GM12878 (cell line): ENCODE data around the gene TMPRSS7. TPM values are rescaled to one million over a fixed set of nuclear protein-coding genes. Genes with fewer than 3 reads are reported as not detected.
"Not testable (repeated sequence)": the region's sequence is repeated elsewhere in the genome, so short reads cannot be mapped to it uniquely, and the experiment has no call there.

Source experiments
- ATAC-seq: fragments of 200-7000 bp; cut with Tn5 transposase; 3 replicates; pipeline ENCODE4 v1.9.1; 2020; ENCODE audit warnings: mild to moderate bottlenecking, moderate library complexity
- BruUV-seq: library from RNA; stranded (reverse); fragments of 400-500 nt; replicated peaks from 2 replicates; lab custom pipeline; 2021; lab: Mats Ljungman, UMichigan
- CTCF ChIA-PET: fragments of 300-600 bp; sonication (Branson Sonifier 250); formaldehyde crosslinking; extraction: SDS; loops from one replicate; lab custom pipeline; 2021; ENCODE audit warnings: inconsistent platforms; lab: Yijun Ruan, JAX
- POLR2A ChIA-PET: fragments of 350-600 bp; formaldehyde crosslinking; extraction: SDS; loops from one replicate; lab custom pipeline; 2021; ENCODE audit warnings: inconsistent platforms; lab: Charles Lee
- RAD21 ChIA-PET: fragments of 300-600 bp; sonication (Branson Sonifier 250); formaldehyde crosslinking; loops from one replicate; lab custom pipeline; 2023; ENCODE audit warnings: antibody characterized with exemption; ENCODE audit not compliant: unreplicated experiment; lab: Charles Lee
- SMC1A ChIA-PET: fragments of 300-600 bp; sonication (Branson Sonifier 250); formaldehyde crosslinking; loops from one replicate; lab custom pipeline; 2023; ENCODE audit not compliant: unreplicated experiment, uncharacterized antibody; lab: Charles Lee
- DNase-seq: peaks from one replicate; pipeline ENCODE4 v3.0.0-alpha.2; 2011; ENCODE audit warnings: low read depth, low spot score
- FAIRE-seq: peaks from 3 replicates; lab custom pipeline; 2011; peaks lifted over from hg19 to GRCh38; lab: Jason Lieb, UNC
- H2AFZ ChIP-seq: 2 replicates; pipeline ENCODE4 v1.6.0; 2011; ENCODE audit warnings: low read depth, low read length, control low read depth; ENCODE audit not compliant: control insufficient read depth
- H3K27ac ChIP-seq: 2 replicates; pipeline ENCODE4 v1.5.1; 2011; ENCODE audit warnings: control low read depth; ENCODE audit not compliant: control insufficient read depth, insufficient read depth
- H3K27me3 ChIP-seq, 2 experiments: replicated peaks in 1 of 2; 2 replicates each; pipeline versions ENCODE4 v1.6.0 to v1.6.1; 2011; ENCODE audit warnings: low read length in 1 of 2; ENCODE audit not compliant: control insufficient read depth in 2 of 2, insufficient read depth in 2 of 2
- H3K36me3 ChIP-seq, 2 experiments: 2 replicates each; pipeline ENCODE4 v1.5.1; 2011; ENCODE audit warnings: low read length in 1 of 2; ENCODE audit not compliant: control insufficient read depth in 2 of 2, insufficient read depth in 2 of 2
- H3K4me1 ChIP-seq: 2 replicates; pipeline ENCODE4 v1.6.1; 2011; ENCODE audit warnings: mild to moderate bottlenecking, low read length, moderate library complexity, mixed read lengths; ENCODE audit not compliant: control insufficient read depth, insufficient read depth
- H3K4me2 ChIP-seq: 2 replicates; pipeline ENCODE4 v1.6.0; 2011; ENCODE audit warnings: control low read depth; ENCODE audit not compliant: control insufficient read depth, insufficient read depth
- H3K4me3 ChIP-seq: fragments of 200-600 bp; sonication (generic); 2 replicates; pipeline ENCODE4 v1.5.1; 2016
- H3K79me2 ChIP-seq: 2 replicates; pipeline ENCODE4 v1.6.0; 2011; ENCODE audit warnings: low read length; ENCODE audit not compliant: control insufficient read depth, insufficient read depth
- H3K9ac ChIP-seq: 2 replicates; pipeline ENCODE4 v1.8.0; 2011; ENCODE audit warnings: low read length, control low read depth, mixed read lengths; ENCODE audit not compliant: control insufficient read depth, insufficient read depth
- H3K9me3 ChIP-seq: replicated peaks from 3 replicates; pipeline ENCODE4 v1.5.1; 2011; ENCODE audit warnings: mild to moderate bottlenecking, low read length; ENCODE audit not compliant: control insufficient read depth, insufficient read depth
- H4K20me1 ChIP-seq: 2 replicates; pipeline ENCODE4 v1.6.0; 2011; ENCODE audit not compliant: control insufficient read depth, insufficient read depth
- EP300 ChIP-seq, 2 experiments: fragments of 150-350 bp in 1 of 2; IDR thresholded peaks; 2 replicates each; pipeline ENCODE4 v1.6.1; 2011 to 2012; ENCODE audit warnings: low read depth in 2 of 2, low read length in 2 of 2, borderline replicate concordance in 1 of 2, improper control_type of control experiment in 1 of 2, inconsistent platforms in 1 of 2; ENCODE audit not compliant: control insufficient read depth in 1 of 2
- EZH2 ChIP-seq: IDR thresholded peaks from 2 replicates; pipeline ENCODE4 v1.6.1; 2012; ENCODE audit warnings: low read depth, mild to moderate bottlenecking, control low read depth, inconsistent platforms, low read length, borderline replicate concordance; ENCODE audit not compliant: control insufficient read depth
- GATAD2B ChIP-seq: fragments of 450-650 bp; conservative IDR thresholded peaks from 2 replicates; pipeline ENCODE4 v1.6.1; 2017; ENCODE audit warnings: low read depth, mild to moderate bottlenecking, moderate library complexity
- KAT2A ChIP-seq: conservative IDR thresholded peaks from 2 replicates; pipeline ENCODE4 v1.6.1; 2011; ENCODE audit warnings: low read depth, low read length; ENCODE audit not compliant: control insufficient read depth
- KDM1A ChIP-seq: fragments of 200-600 bp; sonication (generic); IDR thresholded peaks from 2 replicates; pipeline ENCODE4 v1.6.1; 2016; ENCODE audit warnings: borderline replicate concordance
- KLF5 ChIP-seq: fragments of 450-650 bp; IDR thresholded peaks from 2 replicates; pipeline ENCODE4 v1.6.1; 2014; ENCODE audit warnings: mild to moderate bottlenecking; ENCODE audit not compliant: partially characterized antibody
- MEF2A ChIP-seq: IDR thresholded peaks from 2 replicates; pipeline ENCODE4 v1.6.1; 2011; ENCODE audit warnings: low read depth, mild to moderate bottlenecking, low read length, moderate library complexity; ENCODE audit not compliant: insufficient read depth
- MTA3 ChIP-seq: IDR thresholded peaks from 2 replicates; pipeline ENCODE4 v1.6.1; 2012; ENCODE audit warnings: low read length, inconsistent platforms, borderline replicate concordance
- PAX5 ChIP-seq: IDR thresholded peaks from 2 replicates; pipeline ENCODE4 v1.6.1; 2011; ENCODE audit warnings: low read depth, low read length, borderline replicate concordance
- RAD51 ChIP-seq: fragments of 450-650 bp; IDR thresholded peaks from 2 replicates; pipeline ENCODE4 v1.6.1; 2016; ENCODE audit warnings: moderate library complexity, mild to moderate bottlenecking, inconsistent platforms
- SIX5 ChIP-seq: IDR thresholded peaks from 2 replicates; pipeline ENCODE4 v1.6.1; 2011; ENCODE audit warnings: mild to moderate bottlenecking, low read depth, low read length, moderate library complexity; ENCODE audit not compliant: severe bottlenecking
- TARDBP ChIP-seq: IDR thresholded peaks from 2 replicates; pipeline ENCODE4 v1.6.1; 2016; ENCODE audit warnings: borderline replicate concordance
- WRNIP1 ChIP-seq: IDR thresholded peaks from 2 replicates; pipeline ENCODE4 v1.6.1; 2011; ENCODE audit warnings: low read depth, low read length, improper control_type of control experiment, borderline replicate concordance
- ZNF207 ChIP-seq: fragments of 450-650 bp; IDR thresholded peaks from 2 replicates; pipeline ENCODE4 v1.6.1; 2014; ENCODE audit warnings: antibody characterized with exemption, mild to moderate bottlenecking, borderline replicate concordance
- ZNF24 ChIP-seq: fragments of 450-650 bp; IDR thresholded peaks from 2 replicates; pipeline ENCODE4 v1.6.1; 2017; ENCODE audit warnings: antibody characterized with exemption, mild to moderate bottlenecking
- WGBS: methylation state at CpG from one replicate; pipeline ENCODE4 v1.1.6; 2016; ENCODE audit warnings: low lambda C conversion rate; ENCODE audit not compliant: insufficient replicate concordance, insufficient coverage; ENCODE audit errors: missing lambda C conversion rate; 5-methylcytosine and 5-hydroxymethylcytosine counted together
- in situ Hi-C: fragments of 300-500 bp; cut with MboI; formaldehyde crosslinking; loops from 9 replicates; pipeline ENCODE4 v1.14.3; 2018; ENCODE audit warnings: mixed read lengths
- intact Hi-C: fragments of 100-400 bp; cut with micrococcal nuclease; formaldehyde crosslinking; loops from one replicate; pipeline ENCODE4 v1.14.2; 2022; ENCODE audit not compliant: unreplicated experiment
- polyA plus RNA-seq, 11 experiments: library from polyadenylated mRNA; depleted of rRNA in 4 of 11; unstranded in 6 of 11; stranded (reverse) in 5 of 11; fragments of >200 nt; fragmentation: Nextera tagmentation in 4 of 11; fragmentation: Illumina TruSeq in 1 of 11; extraction: Ambion mirVana in 4 of 11; extraction: Trizol in 1 of 11; gene quantifications; 1 replicate in 1 of 11; 2 replicates in 10 of 11; pipeline versions ENCODE4 v1.2.1 to v1.2.3, GENCODE V29; 2011 to 2016; ENCODE audit warnings: inconsistent platforms in 2 of 11, missing spikeins in 2 of 11, low read depth in 1 of 11
- total RNA-seq, 4 experiments: library from RNA; depleted of rRNA in 3 of 4; stranded (reverse); fragments of >200 nt in 3 of 4; fragmentation: Illumina TruSeq in 1 of 4; extraction: Trizol in 1 of 4; gene quantifications; 2 replicates each; pipeline versions ENCODE4 v1.2.1 to v1.2.3, GENCODE V29; 2013 to 2021
- TF ChIP-seq, protein P1 (sequence below): fragments of 450-650 bp; IDR thresholded peaks from 2 replicates; pipeline ENCODE4 v1.6.1; 2017; ENCODE audit warnings: mild to moderate bottlenecking, low read depth, inconsistent platforms; ENCODE audit not compliant: poor library complexity, severe bottlenecking

The TMPRSS7 gene
- total and polyA plus RNA-seq, 10 of the 15 experiments (the other 5 are each of a cell fraction or from before 2014, with no cell fraction given) = 0.03 TPM; not detected in 9

DNA sequence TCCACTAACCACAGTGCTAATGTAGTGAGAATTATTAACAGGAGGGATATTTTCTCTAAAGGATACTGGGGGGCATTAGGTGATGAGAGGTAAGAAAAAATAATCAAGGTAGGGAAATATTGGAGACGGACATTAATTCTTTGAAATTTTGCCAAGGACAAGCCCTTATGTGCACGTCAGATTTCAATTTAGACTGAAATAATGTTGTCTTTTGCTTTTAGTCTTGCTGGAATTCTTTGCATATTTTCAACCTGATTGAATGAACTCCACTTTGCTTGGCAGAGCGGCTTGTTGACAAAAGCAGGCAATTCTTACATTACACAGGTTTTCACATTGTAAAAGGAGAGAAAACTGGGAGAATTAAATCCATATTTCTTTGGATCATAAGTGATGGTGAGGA is 26.6 kb downstream of the TMPRSS7 start:
- Histone ChIP-seq H3K27ac (no peak overlapping the region), H3K4me3 (no peak overlapping the region), H3K27me3 (no peaks in the 10 kb centered on the region), H3K9me3 (no peaks in the 10 kb centered on the region), H3K79me2 (no peaks in the 10 kb centered on the region), H3K4me2 (no peak overlapping the region), H3K36me3 (no peaks in the 10 kb centered on the region), H3K4me1 (no peaks in the 10 kb centered on the region), H3K9ac (no peak overlapping the region), H2AFZ (no peak overlapping the region), H4K20me1 (no peaks in the 10 kb centered on the region)
- DNase-seq (no peak), FAIRE-seq (no peak), ATAC-seq (no peak)
- in situ Hi-C loops = no loop called here
- intact Hi-C loops = no loop called here
- ChIA-PET SMC1A (no interaction called here), RAD21 (no interaction called here), POLR2A (no interaction called here), CTCF (interaction anchor here (0.6 kb wide), 1 partner anchor 57 kb away, joined by 3 read pairs; no protein-coding TSS in a partner anchor)
- WGBS = 29% methylated on average over 3 of the region's 3 CpGs
- TF ChIP-seq EZH2 = no peak
- no peak for TF ChIP-seq KDM1A
- no peak for TF ChIP-seq WRNIP1
- no peak for TF ChIP-seq ZNF207
- no peak for TF ChIP-seq PAX5
- TF ChIP-seq SIX5 = no peak
- no peak for TF ChIP-seq KLF5
- no peak for TF ChIP-seq RAD51
- TF ChIP-seq MEF2A = no peak
- TF ChIP-seq, protein P1, sequence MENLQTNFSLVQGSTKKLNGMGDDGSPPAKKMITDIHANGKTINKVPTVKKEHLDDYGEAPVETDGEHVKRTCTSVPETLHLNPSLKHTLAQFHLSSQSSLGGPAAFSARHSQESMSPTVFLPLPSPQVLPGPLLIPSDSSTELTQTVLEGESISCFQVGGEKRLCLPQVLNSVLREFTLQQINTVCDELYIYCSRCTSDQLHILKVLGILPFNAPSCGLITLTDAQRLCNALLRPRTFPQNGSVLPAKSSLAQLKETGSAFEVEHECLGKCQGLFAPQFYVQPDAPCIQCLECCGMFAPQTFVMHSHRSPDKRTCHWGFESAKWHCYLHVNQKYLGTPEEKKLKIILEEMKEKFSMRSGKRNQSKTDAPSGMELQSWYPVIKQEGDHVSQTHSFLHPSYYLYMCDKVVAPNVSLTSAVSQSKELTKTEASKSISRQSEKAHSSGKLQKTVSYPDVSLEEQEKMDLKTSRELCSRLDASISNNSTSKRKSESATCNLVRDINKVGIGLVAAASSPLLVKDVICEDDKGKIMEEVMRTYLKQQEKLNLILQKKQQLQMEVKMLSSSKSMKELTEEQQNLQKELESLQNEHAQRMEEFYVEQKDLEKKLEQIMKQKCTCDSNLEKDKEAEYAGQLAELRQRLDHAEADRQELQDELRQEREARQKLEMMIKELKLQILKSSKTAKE = no peak
- no peak for TF ChIP-seq TARDBP
- TF ChIP-seq MTA3 = no peak
- TF ChIP-seq ZNF24 = no peak
- no peak for TF ChIP-seq KAT2A
- TF ChIP-seq GATAD2B = no peak
- no peak for TF ChIP-seq EP300 (IDR thresholded peaks at IDR 0.05; ENCODE audit: borderline replicate concordance in 1 of 2, control insufficient read depth in 1 of 2, low read depth in 2 of 2, low read length in 2 of 2)
- BruUV-seq = no TSS peak

DNA sequence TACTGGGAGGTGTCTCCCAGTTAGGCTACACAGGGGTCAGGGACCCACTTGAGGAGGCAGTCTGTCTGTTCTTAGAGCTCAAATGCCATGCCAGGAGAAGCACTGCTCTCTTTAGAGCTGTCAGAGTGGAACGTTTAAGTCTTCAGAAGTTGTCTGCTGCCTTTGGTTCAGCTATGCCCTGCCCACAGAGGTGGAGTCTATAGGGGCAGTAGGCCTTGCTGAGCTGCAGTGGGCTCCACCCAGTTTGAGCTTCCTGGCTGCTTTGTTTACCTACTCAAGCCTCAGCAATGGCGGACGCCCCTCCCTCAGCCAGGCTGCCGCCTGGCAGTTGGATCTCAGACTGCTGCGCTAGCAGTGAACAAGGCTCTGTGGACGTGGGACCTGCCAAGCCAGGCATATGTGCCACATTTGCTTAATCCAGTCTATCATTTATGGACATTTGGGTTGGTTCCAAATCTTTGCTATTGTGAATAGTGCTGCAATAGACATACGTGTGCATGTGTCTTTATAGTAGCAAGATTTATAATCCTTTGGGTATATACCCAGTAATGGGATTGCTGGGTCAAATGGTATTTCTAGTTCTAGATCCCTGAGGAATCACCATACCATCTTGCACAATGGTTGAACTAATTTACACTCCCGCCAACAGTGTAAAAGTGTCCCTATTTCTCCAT is 38.0 kb downstream of the TMPRSS7 start:
- H4K20me1 ChIP-seq, H3K4me2 ChIP-seq, intact Hi-C loops, DNase-seq, H3K79me2 ChIP-seq, H3K27ac ChIP-seq, H3K4me3 ChIP-seq, FAIRE-seq, ATAC-seq, H3K36me3 ChIP-seq, RAD21 ChIA-PET, in situ Hi-C loops, H3K27me3 ChIP-seq, BruUV-seq, CTCF ChIA-PET, H3K9ac ChIP-seq, H2AFZ ChIP-seq, H3K9me3 ChIP-seq, H3K4me1 ChIP-seq, POLR2A ChIA-PET, SMC1A ChIA-PET: not testable (repeated sequence)
- 70% methylated on average over 8 of the region's 8 CpGs for WGBS
